Activated CD8-positive, alpha-beta T cell treated with anti-CD3 and anti-CD28 coated beads for 36 hours (primary cell): ENCODE data around the gene RIMKLB. TPM values are rescaled to one million over a fixed set of nuclear protein-coding genes. Genes with fewer than 3 reads are reported as not detected.

Source experiments
- ATAC-seq: fragments of 200-7000 bp; cut with Tn5 transposase; one replicate; pipeline ENCODE4 v1.10.0; 2021; ENCODE audit warnings: mild to moderate bottlenecking, moderate library complexity
- CTCF ChIA-PET: fragments of 350-600 bp; sonication (Branson Sonifier 250); formaldehyde crosslinking; loops from one replicate; lab custom pipeline; 2021; ENCODE audit warnings: antibody characterized with exemption; lab: Charles Lee
- POLR2A ChIA-PET: fragments of 350-600 bp; sonication (Branson Sonifier 250); formaldehyde crosslinking; loops from one replicate; lab custom pipeline; 2021; ENCODE audit warnings: antibody characterized with exemption; lab: Charles Lee
- DNase-seq: peaks from one replicate; pipeline ENCODE4 v3.0.0-alpha.2; 2020
- H3K27ac Mint-ChIP-seq: one replicate; pipeline ENCODE4 v1.8.0; 2021; ENCODE audit warnings: mild to moderate bottlenecking, mixed read lengths
- H3K27me3 Mint-ChIP-seq: one replicate; pipeline ENCODE4 v1.8.0; 2021; ENCODE audit warnings: mixed read lengths
- H3K36me3 Mint-ChIP-seq: one replicate; pipeline ENCODE4 v1.8.0; 2021; ENCODE audit warnings: low read depth, mixed read lengths
- H3K4me1 Mint-ChIP-seq: one replicate; pipeline ENCODE4 v1.8.0; 2021; ENCODE audit warnings: low read depth, mixed read lengths
- H3K4me3 Mint-ChIP-seq: one replicate; pipeline ENCODE4 v1.8.0; 2021; ENCODE audit warnings: mild to moderate bottlenecking, moderate library complexity, mixed read lengths
- H3K9me3 Mint-ChIP-seq: one replicate; pipeline ENCODE4 v1.8.0; 2021; ENCODE audit warnings: mixed read lengths
- intact Hi-C: fragments of 100-400 bp; cut with micrococcal nuclease; formaldehyde crosslinking; loops from one replicate; pipeline ENCODE4 v1.10.0; 2022
- total RNA-seq, 2 experiments: library from RNA; stranded (reverse); gene quantifications; one replicate each; pipeline ENCODE4 v1.2.3, GENCODE V29; 2021
- TF ChIP-seq, protein P1 (sequence below): fragments of 200-600 bp; IDR thresholded peaks from one replicate; pipeline ENCODE4 v1.8.0; 2022; ENCODE audit warnings: antibody characterized with exemption, mild to moderate bottlenecking

RIMKLB gene
- total RNA-seq, 2 experiments from 2014 or later, result 7.7 to 8.6 TPM

DNA sequence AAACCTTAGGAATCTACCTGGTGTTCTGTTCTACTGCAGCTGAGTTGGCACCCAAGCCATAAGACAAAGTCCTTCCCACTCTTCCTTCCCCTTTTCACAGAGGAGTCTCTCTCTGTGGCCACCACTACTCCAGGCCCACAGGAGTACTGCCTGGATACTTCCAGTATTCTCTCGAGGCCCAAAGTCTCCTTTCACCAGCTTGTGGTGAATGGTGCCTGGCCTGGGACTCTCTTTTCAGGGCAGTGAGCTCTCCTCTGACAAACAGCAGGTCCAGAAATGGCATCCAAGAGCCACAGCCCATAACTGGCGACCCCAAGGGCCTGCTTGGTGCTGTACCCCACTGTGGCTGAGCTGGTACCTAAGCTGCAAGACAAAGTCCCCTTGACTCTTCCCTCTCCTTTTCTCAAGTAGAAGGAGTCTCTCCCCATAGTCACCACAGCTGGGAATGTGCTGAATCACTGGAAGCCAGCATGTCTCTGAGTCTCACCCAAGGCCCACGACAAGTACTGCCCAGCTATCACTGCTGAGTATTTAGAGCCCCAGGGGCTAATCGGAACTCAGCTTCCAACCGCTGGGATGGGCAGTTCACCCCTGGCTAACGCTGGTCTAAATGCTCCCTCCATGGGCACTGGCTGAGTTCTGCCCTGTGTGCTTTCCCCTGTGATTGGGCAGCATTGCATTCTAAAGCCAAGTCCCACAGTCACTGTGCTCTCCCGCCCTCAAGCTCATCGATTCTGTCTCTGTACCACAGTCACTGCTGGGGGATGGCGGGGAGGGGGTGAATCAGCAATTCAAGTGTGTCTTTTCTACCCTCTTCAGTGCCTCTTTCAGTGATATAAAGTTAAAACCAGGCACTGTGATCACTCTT is 130.7 kb downstream of the RIMKLB start:
- peaks cover 2% of the 10 kb centered on the region for H3K27me3 Mint-ChIP-seq
- DNase-seq (no peak), ATAC-seq (no peak)
- H3K27ac Mint-ChIP-seq, result no peak overlapping the region
- CTCF ChIA-PET, result interaction anchor here (0.6 to 1.1 kb wide), 3 partner anchors 10 to 51 kb away, joined by 3 to 5 read pairs (median 5); no protein-coding TSS in a partner anchor
- H3K4me3 Mint-ChIP-seq, result no peak overlapping the region
- TF ChIP-seq, protein P1, sequence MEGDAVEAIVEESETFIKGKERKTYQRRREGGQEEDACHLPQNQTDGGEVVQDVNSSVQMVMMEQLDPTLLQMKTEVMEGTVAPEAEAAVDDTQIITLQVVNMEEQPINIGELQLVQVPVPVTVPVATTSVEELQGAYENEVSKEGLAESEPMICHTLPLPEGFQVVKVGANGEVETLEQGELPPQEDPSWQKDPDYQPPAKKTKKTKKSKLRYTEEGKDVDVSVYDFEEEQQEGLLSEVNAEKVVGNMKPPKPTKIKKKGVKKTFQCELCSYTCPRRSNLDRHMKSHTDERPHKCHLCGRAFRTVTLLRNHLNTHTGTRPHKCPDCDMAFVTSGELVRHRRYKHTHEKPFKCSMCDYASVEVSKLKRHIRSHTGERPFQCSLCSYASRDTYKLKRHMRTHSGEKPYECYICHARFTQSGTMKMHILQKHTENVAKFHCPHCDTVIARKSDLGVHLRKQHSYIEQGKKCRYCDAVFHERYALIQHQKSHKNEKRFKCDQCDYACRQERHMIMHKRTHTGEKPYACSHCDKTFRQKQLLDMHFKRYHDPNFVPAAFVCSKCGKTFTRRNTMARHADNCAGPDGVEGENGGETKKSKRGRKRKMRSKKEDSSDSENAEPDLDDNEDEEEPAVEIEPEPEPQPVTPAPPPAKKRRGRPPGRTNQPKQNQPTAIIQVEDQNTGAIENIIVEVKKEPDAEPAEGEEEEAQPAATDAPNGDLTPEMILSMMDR, result no peak
- H3K4me1 Mint-ChIP-seq, result peaks cover 4% of the 10 kb centered on the region
- intact Hi-C loops, result no loop called here
- POLR2A ChIA-PET, result no interaction called here
- no peaks in the 10 kb centered on the region for H3K36me3 Mint-ChIP-seq
- H3K9me3 Mint-ChIP-seq, result no peaks in the 10 kb centered on the region

DNA sequence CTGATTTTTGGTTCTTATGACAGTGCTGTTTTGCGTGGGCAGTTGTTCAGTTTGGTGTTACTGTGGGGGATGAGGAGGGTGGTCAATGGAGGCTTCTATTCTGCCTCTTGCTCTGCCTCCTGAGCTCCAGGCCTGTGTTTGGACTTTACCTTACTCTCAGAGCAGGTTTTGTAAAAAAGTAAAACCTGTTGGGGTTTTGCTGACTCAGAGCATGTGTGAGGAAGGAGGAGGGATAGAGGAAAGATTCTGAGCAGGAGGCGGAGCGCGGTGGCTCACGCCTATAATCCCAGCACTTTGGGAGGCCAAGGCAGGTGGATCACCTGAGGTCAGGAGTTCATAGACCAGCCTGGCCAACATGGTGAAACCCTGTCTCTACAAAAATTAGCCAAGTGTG is 131.3 kb downstream of the RIMKLB start:
- no peaks in the 10 kb centered on the region for H3K9me3 Mint-ChIP-seq
- CTCF ChIA-PET, result no interaction called here
- H3K27me3 Mint-ChIP-seq, result peaks cover 4% of the 10 kb centered on the region
- ATAC-seq (no peak), DNase-seq (no peak)
- H3K27ac Mint-ChIP-seq, result no peak overlapping the region
- TF ChIP-seq, protein P1, result no peak
- peaks cover 4% of the 10 kb centered on the region for H3K4me1 Mint-ChIP-seq
- no peak overlapping the region for H3K4me3 Mint-ChIP-seq
- intact Hi-C loops, result no loop called here
- no peaks in the 10 kb centered on the region for H3K36me3 Mint-ChIP-seq
- POLR2A ChIA-PET, result no interaction called here

DNA sequence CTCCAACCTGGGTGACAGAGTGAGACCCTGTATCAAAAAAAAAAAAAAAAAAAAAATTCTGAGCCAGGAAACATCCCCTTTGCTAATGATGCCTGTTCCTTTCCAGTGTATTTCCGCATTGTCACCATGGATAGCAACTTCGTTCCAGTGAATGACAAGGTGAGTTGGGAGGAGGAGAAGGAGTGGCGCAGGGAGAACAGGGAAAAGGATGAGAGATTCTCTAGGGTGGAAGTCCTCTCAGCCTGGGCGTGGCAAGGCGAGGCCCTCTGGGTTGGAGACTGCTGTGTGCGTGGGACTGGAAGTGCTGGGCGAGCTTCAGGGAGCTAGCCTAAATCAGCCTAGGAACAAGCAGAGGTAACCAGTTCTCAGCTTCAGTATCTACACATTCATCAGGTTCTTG is 131.8 kb downstream of the RIMKLB start:
- Mint-ChIP-seq H3K36me3 (no peaks in the 10 kb centered on the region), H3K27me3 (peaks cover 4% of the 10 kb centered on the region), H3K27ac (no peak overlapping the region), H3K4me1 (peaks cover 4% of the 10 kb centered on the region), H3K4me3 (no peak overlapping the region), H3K9me3 (no peaks in the 10 kb centered on the region)
- ATAC-seq (no peak), DNase-seq (no peak)
- intact Hi-C loops, result no loop called here
- ChIA-PET CTCF (no interaction called here), POLR2A (no interaction called here)
- TF ChIP-seq, protein P1, result no peak

DNA sequence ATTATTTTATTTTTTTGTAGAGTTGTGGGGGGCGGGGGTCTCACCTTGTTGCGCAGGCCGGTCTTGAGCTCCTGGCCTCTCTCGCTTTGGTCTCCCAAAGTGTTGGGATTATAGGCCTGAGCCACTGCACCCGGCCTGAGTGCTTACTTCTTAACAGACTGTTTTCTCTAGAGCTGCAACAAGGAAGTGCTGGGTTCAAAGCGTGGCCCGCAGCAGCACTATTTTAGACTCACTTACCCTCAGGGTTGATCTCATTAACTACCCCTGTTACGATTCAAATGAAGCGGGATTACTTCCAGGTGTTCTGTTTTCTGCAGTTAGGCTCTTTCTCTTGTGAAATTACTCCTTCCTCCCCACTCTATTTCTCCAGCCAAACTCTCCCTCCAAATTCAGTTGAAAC is 133.3 kb downstream of the RIMKLB start:
- ChIA-PET CTCF (interaction anchor here (1.0 to 1.4 kb wide), 3 partner anchors 10 to 29 kb away, joined by 3 read pairs; no protein-coding TSS in a partner anchor), POLR2A (no interaction called here)
- DNase-seq (no peak), ATAC-seq (no peak)
- H3K27me3 Mint-ChIP-seq, result peaks cover 2% of the 10 kb centered on the region
- intact Hi-C loops, result no loop called here
- H3K27ac Mint-ChIP-seq, result no peak overlapping the region
- no peaks in the 10 kb centered on the region for H3K36me3 Mint-ChIP-seq
- no peak overlapping the region for H3K4me3 Mint-ChIP-seq
- TF ChIP-seq, protein P1, result no peak
- H3K9me3 Mint-ChIP-seq, result no peaks in the 10 kb centered on the region
- H3K4me1 Mint-ChIP-seq, result peaks cover 4% of the 10 kb centered on the region

DNA sequence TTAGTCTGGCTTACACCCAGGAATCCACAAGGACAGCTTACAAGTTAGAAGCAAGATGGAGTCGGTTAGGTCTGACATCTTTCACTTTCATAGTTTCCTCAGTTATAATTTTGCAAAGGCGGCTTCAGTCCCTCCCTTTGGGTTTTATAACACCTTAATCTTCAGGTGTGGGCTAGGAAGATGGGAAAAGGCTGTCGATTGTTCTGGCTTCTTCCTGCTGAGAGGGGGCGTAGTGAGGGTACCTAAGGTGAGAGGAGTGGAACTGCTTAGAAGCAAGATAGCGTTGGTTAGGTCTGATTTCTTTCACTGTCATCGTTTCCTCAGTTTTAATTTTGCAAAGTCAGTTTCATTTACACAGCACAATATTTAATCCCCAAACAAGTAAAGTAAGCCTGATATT is 134.7 kb downstream of the RIMKLB start:
- H3K9me3 Mint-ChIP-seq, result no peaks in the 10 kb centered on the region
- ChIA-PET CTCF (interaction anchor here (1.2 kb wide), 1 partner anchor 13 kb away, joined by 3 read pairs; no protein-coding TSS in a partner anchor), POLR2A (no interaction called here)
- H3K4me1 Mint-ChIP-seq, result peaks cover under 1% of the 10 kb centered on the region
- H3K27ac Mint-ChIP-seq, result no peak overlapping the region
- intact Hi-C loops, result no loop called here
- TF ChIP-seq, protein P1, result no peak
- DNase-seq (no peak), ATAC-seq (no peak)
- no peak overlapping the region for H3K4me3 Mint-ChIP-seq
- no peaks in the 10 kb centered on the region for H3K36me3 Mint-ChIP-seq
- H3K27me3 Mint-ChIP-seq, result peaks cover 7% of the 10 kb centered on the region
